Measurements from ENCODE around the gene PGAP3. TPM values are rescaled to one million over a fixed set of nuclear protein-coding genes. Genes with fewer than 3 reads are reported as not detected.
A peak's percentile ranks its signal among the peaks of the same experiment; 100 is the strongest.

The PGAP3 gene
- polyA plus RNA-seq, 3 donors: 8.3 to 19.3 (median 9.2) TPM

DNA sequence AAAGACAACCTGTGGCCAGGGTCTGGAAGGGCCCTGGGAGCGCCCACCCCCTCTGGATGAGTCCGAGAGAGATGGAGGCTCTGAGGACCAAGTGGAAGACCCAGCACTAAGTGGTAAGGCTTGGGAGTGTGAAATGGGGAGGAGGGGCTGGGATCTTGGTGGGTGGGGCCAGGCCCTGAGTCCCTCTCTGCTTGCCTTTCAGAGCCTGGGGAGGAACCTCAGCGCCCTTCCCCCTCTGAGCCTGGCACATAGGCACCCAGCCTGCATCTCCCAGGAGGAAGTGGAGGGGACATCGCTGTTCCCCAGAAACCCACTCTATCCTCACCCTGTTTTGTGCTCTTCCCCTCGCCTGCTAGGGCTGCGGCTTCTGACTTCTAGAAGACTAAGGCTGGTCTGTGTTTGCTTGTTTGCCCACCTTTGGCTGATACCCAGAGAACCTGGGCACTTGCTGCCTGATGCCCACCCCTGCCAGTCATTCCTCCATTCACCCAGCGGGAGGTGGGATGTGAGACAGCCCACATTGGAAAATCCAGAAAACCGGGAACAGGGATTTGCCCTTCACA lies 52.2 kb downstream of the PGAP3 start:
- Mint-ChIP-seq H3K36me3 (peaks cover 5 to 15% of the 10 kb centered on the region in 2 donors), H3K27ac (peak overlapping the region in 3 of 7 donors; percentile 13 to 27 (median 15)), H3K27me3 (ENCODE audit: low read depth in 3 of 3) (peaks cover 11 to 14% (median 13%) of the 10 kb centered on the region in 3 donors), H3K4me1 (peaks cover 56% of the 10 kb centered on the region), H3K9me3 (no peaks in the 10 kb centered on the region), H3K4me3 (peak overlapping the region in 1 of 2 donors; percentile 6)
- peaks cover 40% of the 10 kb centered on the region for H3K79me2 ChIP-seq (ENCODE audit: insufficient read depth, low read length)
- H3K36me3 ChIP-seq (replicated peaks in 1 of 2; ENCODE audit: control insufficient read depth in 1 of 2, insufficient read depth in 2 of 2, low read length in 2 of 2): no peaks in the 10 kb centered on the region
- no peak for DNase-seq
- H3K27ac ChIP-seq (ENCODE audit: low read depth in 1 of 2, low read length in 2 of 2): no peak overlapping the region
- no peak overlapping the region for H2AFZ ChIP-seq (ENCODE audit: insufficient read depth, low read depth, low read length, poor library complexity, severe bottlenecking)
- peaks cover 30% of the 10 kb centered on the region for H4K20me1 ChIP-seq (ENCODE audit: insufficient read depth, low read length)
- peaks cover 0 to 4% of the 10 kb centered on the region in 2 donors for H3K27me3 ChIP-seq (ENCODE audit: control insufficient read depth in 2 of 2, insufficient read depth in 2 of 2, low read length in 2 of 2)
- no peak overlapping the region for H3K4me2 ChIP-seq (replicated peaks; ENCODE audit: extremely low read depth, low read length, poor library complexity, severe bottlenecking)
- TF ChIP-seq, protein P1, sequence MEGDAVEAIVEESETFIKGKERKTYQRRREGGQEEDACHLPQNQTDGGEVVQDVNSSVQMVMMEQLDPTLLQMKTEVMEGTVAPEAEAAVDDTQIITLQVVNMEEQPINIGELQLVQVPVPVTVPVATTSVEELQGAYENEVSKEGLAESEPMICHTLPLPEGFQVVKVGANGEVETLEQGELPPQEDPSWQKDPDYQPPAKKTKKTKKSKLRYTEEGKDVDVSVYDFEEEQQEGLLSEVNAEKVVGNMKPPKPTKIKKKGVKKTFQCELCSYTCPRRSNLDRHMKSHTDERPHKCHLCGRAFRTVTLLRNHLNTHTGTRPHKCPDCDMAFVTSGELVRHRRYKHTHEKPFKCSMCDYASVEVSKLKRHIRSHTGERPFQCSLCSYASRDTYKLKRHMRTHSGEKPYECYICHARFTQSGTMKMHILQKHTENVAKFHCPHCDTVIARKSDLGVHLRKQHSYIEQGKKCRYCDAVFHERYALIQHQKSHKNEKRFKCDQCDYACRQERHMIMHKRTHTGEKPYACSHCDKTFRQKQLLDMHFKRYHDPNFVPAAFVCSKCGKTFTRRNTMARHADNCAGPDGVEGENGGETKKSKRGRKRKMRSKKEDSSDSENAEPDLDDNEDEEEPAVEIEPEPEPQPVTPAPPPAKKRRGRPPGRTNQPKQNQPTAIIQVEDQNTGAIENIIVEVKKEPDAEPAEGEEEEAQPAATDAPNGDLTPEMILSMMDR (IDR thresholded peaks at IDR 0.05): no peak
- 100% methylated on average over 3 of the region's 8 CpGs for WGBS (ENCODE audit: insufficient coverage)
- no peaks in the 10 kb centered on the region for H3K9me3 ChIP-seq (replicated peaks in 1 of 2; ENCODE audit: control insufficient read depth in 1 of 2, insufficient read depth in 1 of 2, low read length in 2 of 2)
- intact Hi-C loops (cut with micrococcal nuclease): loop anchor here (5.0 kb wide), 3 partner anchors 52 to 117 kb away; partner anchors contain the start of genes MIEN1 (in 1 of the 2) and PGAP3 (in 1 of the 2)
- H3K4me3 ChIP-seq (replicated peaks in 1 of 3; ENCODE audit: low read depth in 2 of 3, low read length in 3 of 3): no peak overlapping the region
- no peak overlapping the region for H3K9ac ChIP-seq (ENCODE audit: insufficient read depth, low read length, poor library complexity, severe bottlenecking)
- peaks cover 45 to 57% of the 10 kb centered on the region in 2 donors for H3K4me1 ChIP-seq (ENCODE audit: control insufficient read depth in 1 of 2, insufficient read depth in 2 of 2, low read length in 2 of 2)

DNA sequence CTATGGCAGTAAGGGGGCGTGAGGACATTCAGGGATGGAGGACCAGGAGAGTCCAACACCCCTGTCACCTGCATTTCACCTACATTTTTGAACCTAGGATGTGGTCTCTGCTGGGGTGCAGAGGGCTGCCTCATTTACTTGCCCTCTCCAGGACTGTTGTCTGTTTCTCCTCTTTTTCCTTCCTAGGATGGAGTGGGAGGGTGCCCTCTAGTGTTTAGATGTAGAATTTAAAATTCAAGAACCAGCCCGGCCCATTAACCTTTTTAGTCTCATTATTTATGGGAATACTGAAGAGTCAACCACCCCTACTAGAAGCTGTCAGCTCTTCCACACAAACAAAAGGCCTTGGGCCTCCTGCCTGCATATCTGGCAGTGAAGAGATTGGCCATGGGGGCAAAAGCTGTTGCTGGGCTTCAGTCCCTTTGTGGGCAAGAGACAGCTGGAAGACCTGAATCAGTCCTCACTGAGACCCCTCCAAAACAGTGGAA lies 53.4 kb downstream of the PGAP3 start:
- H3K4me2 ChIP-seq (replicated peaks; ENCODE audit: extremely low read depth, low read length, poor library complexity, severe bottlenecking): no peak overlapping the region
- peak in 2 of 3 donors; percentile 44 to 50 for DNase-seq
- H3K9me3 ChIP-seq (replicated peaks in 1 of 2; ENCODE audit: control insufficient read depth in 1 of 2, insufficient read depth in 1 of 2, low read length in 2 of 2): no peaks in the 10 kb centered on the region
- no peak overlapping the region for H3K4me3 Mint-ChIP-seq
- intact Hi-C loops (cut with micrococcal nuclease): loop anchor here in 1 of 2 donors (1.0 kb wide), 1 partner anchor 12 kb away; no protein-coding TSS in a partner anchor
- H2AFZ ChIP-seq (ENCODE audit: insufficient read depth, low read depth, low read length, poor library complexity, severe bottlenecking): no peak overlapping the region
- H3K36me3 Mint-ChIP-seq: peaks cover 2 to 10% of the 10 kb centered on the region in 2 donors
- TF ChIP-seq, protein P1 (IDR thresholded peaks at IDR 0.05): peak; percentile 90
- no peaks in the 10 kb centered on the region for H3K9me3 Mint-ChIP-seq
- no peaks in the 10 kb centered on the region for H3K36me3 ChIP-seq (replicated peaks in 1 of 2; ENCODE audit: control insufficient read depth in 1 of 2, insufficient read depth in 2 of 2, low read length in 2 of 2)
- H3K27me3 Mint-ChIP-seq (ENCODE audit: low read depth in 3 of 3): peaks cover 11 to 18% (median 14%) of the 10 kb centered on the region in 3 donors
- H4K20me1 ChIP-seq (ENCODE audit: insufficient read depth, low read length): peaks cover 17% of the 10 kb centered on the region
- H3K27me3 ChIP-seq (ENCODE audit: control insufficient read depth in 2 of 2, insufficient read depth in 2 of 2, low read length in 2 of 2): peaks cover 0 to 4% of the 10 kb centered on the region in 2 donors
- H3K9ac ChIP-seq (ENCODE audit: insufficient read depth, low read length, poor library complexity, severe bottlenecking): no peak overlapping the region
- H3K79me2 ChIP-seq (ENCODE audit: insufficient read depth, low read length): peaks cover 27% of the 10 kb centered on the region
- peaks cover 44 to 57% of the 10 kb centered on the region in 2 donors for H3K4me1 ChIP-seq (ENCODE audit: control insufficient read depth in 1 of 2, insufficient read depth in 2 of 2, low read length in 2 of 2)
- H3K4me1 Mint-ChIP-seq: peaks cover 57% of the 10 kb centered on the region
- no peak overlapping the region for H3K4me3 ChIP-seq (replicated peaks in 1 of 3; ENCODE audit: low read depth in 2 of 3, low read length in 3 of 3)
- no peak overlapping the region for H3K27ac ChIP-seq (ENCODE audit: low read depth in 1 of 2, low read length in 2 of 2)
- H3K27ac Mint-ChIP-seq: peak overlapping the region in 1 of 7 donors; percentile 45
- WGBS (ENCODE audit: insufficient coverage): no CpG with 5 or more reads among the region's 2 CpGs

All from CD14-positive monocyte (primary cell).